Left hindlimb (tissue), 1 donor: Measurements from ENCODE around the gene GRAMD1B.
A peak's percentile ranks its signal among the peaks of the same experiment; 100 is the strongest.
"Not testable (repeated sequence)": the region's sequence is repeated elsewhere in the genome, so short reads cannot be mapped to it uniquely, and the experiment has no call there.

Source experiments
- DNase-seq: peaks from one replicate; pipeline ENCODE4 v3.0.0-alpha.2; 2018

Gene GRAMD1B

DNA sequence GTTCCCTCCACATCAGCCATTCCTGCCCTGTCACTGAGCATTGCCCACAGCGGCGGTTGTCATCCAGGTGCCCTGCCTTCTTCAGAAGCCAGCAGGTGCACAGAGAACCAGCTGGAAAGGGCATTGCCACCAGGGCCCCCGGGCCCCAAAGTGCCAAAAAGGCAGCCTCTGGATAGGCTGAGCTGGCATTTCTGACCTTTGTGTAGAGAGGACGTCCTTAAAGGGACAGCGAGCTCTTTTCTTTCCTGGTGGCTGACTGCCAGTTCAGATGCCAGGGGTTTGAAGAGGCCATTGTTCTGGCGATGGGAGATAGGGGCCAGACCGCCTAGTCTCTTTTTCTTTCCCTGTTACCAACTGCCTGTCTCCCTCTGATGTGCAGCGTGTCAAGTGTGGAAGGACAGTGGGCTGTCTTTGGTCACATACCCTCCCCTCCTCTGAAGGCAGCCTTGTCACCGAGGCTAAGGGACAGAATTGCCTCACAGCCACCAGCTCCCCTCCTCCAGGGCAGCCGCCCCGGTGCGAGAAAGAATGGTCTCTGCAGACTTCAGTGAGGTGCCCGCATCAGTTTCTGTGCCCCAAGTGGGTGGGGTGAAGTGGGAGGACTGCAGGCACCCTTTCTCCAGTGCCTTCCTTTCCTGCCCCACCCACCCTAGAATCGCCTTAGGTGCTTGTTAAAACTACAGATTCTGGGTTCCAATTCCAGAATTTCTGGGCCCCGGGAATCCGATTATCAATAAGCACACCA is 114.7 kb downstream of the GRAMD1B start:
- DNase-seq = peak; percentile 37

GRCh38 chr11:123545726-123546270 is 115.7 kb downstream of the GRAMD1B start:
- peak; percentile 69 for DNase-seq

DNA sequence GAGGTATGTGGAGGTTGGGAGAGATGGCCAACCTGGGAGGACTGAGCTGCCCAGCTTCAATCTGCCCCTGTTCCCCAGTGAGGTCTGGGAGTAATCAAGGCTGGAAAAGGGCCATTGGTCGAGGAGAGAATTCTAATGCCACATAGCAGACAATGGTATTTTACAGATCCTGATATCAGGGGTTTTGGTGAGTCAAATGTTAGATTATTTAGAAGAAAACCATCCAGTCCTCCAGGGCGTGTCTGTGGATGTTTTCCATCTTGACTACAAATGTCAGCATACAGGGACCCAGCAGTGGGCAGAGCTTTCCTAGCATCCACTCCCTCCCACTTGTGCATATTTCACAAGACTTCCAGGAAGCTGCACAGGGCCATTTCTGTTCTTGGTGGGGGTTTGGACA is 116.4 kb downstream of the GRAMD1B start:
- DNase-seq = no peak

- DNase-seq = no peak
Observed at GRCh38 chr11:123547180-123547579, 117.1 kb downstream of the GRAMD1B start.

DNA sequence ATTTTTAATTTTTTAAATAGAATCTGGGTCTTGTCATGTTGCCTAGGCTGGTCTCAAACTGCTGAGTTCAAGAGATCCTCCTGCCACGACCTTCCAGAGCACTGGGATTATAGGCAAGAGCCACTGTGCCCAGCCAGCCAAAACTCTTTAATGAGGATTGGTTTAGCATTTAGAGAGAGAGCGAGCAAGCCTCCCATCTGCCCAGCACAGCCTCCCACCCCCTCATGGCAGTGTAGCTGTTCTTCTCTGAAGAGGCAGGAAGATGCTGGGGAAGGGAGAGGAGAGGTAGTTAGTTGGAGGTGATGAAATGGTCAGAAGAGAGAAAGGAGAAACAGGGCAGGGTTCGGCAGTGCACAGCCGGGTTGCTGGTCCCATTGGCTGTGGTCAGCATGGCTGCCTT is 118.7 kb downstream of the GRAMD1B start:
- DNase-seq = no peak

DNA sequence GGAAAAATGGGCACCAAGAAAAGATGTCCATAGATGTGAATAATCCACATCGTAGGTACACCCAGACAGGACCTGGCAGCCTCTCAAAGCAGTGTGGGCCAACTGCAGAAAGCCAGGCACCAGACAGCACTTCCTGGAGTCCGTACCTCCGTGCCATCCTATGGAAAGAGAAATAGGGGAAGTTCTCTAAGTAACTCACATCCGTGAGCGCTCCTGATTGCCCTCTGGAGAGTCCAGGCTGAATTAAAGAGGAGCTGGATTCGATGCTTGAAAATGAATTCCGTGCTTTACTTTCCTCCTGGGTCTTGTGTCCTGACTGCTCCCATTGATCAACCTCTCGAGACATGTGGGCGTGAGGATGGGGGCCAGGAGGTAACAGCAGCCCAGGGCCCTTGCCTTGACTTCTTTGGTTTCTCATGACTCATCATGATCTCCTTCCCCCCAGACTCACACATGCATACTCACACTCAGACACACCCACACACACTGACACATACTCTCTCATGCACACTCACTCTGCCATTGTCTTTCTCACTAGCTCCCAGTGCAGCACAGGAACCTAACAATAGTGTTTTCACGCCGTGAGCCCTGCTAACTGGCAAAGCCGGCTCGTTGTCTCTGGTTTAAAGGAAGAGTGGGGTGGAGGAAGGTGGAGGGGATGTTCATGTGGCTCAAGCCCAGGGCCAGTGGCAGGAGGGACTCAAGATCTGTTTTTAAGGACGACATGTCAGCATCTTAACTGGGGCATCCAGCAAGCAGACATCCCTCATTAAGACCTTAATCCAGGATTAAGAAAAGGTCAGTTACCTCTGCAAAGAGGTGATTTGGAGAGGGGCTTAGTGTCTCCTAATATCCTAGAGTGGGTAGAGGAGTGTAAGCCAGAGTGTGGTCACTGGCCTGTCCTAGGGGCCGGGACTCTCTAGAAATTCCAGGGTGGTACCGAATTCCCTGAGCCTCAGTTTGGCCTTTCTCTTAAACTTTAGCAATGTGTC is 120.2 kb downstream of the GRAMD1B start:
- DNase-seq = no peak

DNA sequence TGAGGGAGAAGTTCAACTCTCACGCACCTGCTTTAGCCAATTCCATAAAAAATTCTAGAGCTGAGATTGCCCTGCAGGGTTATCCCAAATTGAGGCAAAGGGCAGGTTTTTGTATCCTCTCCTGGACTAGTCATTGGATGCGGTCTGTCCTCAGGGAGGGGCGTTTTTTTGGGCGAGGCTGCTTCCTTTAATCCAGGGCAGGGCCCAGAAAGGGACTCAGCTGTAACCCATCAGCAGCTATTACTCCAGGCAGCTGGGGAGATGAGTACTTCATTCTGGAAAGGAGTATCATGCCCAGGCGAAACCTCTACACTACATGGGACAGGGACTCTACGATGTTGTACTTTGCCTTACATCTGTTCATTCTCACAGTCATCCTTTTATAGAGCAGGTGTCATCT is 121.0 kb downstream of the GRAMD1B start:
- no peak for DNase-seq

GRCh38 chr11:123556633-123557032 is 126.6 kb downstream of the GRAMD1B start:
- no peak for DNase-seq

DNA sequence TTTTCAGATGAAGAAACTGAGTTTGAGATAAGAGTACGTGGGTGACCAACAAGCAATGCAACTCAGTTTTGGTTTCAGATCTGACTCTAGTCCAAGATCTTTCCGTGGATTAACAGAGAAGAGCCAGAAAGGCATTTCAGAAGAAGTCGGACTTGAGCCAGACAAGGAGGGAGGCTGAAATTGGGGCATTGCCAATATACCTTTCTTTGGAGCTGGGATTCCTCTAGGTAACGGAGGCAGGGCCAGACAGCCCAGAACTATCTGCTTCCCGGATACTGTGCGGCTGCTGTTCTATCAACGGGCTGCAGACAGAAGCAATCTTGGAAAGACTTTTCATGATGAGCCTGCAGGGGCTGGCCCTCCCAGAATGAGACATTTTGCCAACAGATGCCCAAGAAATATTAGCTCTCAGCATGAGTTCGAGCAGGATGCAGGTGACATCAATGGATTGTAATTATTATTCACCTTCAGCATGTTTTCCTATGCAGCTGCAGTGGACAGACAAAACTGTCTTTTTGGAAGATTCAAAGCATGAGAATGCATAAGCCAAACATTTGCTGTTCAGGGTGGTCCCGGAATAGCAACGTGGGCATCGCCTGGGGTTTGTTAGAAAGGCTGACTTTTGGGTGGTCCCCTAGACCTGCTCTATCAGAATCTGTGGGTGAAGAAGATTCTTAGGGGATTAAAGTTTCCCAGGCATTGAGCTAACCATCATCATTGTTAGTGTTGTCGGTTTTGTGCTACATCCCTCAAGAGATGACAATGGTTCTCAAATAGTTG is 128.7 kb downstream of the GRAMD1B start:
- DNase-seq = no peak

GRCh38 chr11:123559523-123559955 is 129.5 kb downstream of the GRAMD1B start:
- DNase-seq = no peak

- peak; percentile 74 for DNase-seq
Observed at GRCh38 chr11:123560006-123560405, 129.9 kb downstream of the GRAMD1B start.

- DNase-seq = no peak
Observed at GRCh38 chr11:123561431-123561800, 131.3 kb downstream of the GRAMD1B start.

- DNase-seq = no peak
Observed at GRCh38 chr11:123562158-123562557, 132.1 kb downstream of the GRAMD1B start.

GRCh38 chr11:123562829-123563228 is 132.8 kb downstream of the GRAMD1B start:
- DNase-seq = no peak

DNA sequence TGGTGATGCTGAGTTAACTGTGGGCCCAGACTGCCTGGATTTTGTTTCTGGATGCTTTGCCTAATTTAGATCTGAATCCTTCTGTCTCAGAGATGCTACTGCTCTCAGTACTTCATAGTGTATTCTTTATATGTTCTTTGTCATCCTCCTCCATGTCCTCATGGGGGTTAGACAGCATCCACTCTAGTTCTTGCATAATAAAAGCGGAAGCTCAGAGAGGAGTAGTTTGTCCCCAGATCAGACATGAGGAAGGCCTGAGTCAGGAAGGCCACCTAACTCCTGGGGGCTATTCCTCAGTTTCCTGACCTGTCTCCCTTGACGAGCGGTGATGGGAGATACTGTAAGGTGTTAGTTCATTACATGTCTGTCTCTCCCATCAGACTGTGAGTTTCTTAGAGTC is 134.2 kb downstream of the GRAMD1B start:
- no peak for DNase-seq

GRCh38 chr11:123566852-123567251 is 136.8 kb downstream of the GRAMD1B start:
- no peak for DNase-seq

- DNase-seq = no peak
Observed at GRCh38 chr11:123567466-123567865, 137.4 kb downstream of the GRAMD1B start.

DNA sequence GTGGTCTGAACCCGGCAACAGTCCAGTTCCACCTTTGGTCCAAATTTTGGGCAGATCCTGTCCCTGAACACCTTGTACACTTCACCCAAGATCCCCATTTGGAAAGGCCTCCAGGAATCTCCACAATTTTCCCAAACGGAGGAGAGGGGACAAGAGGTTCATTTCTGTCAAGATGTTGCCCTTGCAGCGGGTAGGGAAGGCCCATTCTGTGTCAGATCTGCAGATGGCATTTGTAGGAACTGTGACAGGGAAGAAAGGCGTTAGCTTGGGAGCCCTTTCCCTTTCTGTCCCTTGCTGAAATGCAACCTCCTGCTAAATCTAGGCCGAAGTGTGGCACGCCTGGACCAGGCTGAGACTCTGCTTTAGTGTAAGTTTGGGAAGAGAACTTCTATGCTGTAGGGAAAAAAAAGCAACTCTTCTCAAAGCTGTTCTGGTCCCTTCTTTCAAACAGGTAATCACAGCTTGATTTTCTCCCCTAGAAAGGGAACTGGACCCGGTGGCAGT is 138.3 kb downstream of the GRAMD1B start:
- no peak for DNase-seq

DNA sequence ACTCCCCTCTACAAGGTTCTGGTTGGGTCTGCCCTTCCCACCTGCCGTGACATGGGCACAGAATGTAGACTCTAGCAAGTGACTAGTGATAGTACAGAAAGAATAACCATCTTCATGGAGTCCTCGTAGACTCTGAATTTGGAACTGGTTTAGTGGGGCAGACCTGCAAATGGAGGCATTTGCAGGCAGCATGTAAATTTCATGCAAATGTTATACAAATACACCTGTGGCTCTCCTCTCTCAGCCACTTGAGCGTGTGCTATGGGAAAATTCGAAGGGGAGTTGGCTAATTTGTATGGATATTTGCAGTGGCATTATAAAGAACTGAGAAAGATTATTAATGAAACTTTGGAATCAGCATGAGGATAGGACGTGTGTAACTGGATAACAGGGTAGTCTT is 139.3 kb downstream of the GRAMD1B start:
- DNase-seq = no peak

- DNase-seq = no peak
Observed at GRCh38 chr11:123570939-123571580, 141.0 kb downstream of the GRAMD1B start.

DNA sequence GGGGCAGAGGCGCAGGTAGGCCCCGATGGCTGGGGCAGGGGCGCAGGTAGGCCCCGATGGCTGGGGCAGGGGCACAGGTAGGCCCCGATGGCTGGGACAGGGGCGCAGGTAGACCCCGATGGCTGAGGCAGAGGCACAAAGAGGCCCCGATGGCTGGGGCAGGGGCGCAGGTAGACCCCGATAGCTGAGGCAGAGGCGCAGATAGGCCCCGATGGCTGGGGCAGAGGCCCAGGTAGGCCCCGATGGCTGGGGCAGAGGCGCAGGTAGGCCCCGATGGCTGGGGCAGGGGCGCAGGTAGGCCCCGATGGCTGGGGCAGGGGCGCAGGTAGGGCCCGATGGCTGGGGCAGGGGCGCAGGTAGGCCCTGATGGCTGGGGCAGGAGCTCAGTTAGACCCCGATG is 142.7 kb downstream of the GRAMD1B start:
- DNase-seq = not testable (repeated sequence)

- DNase-seq = no peak
Observed at GRCh38 chr11:123573286-123573685, 143.2 kb downstream of the GRAMD1B start.
